SK-N-MC (cell line): ENCODE results near the gene ABHD16B.
"Not testable (repeated sequence)": the region's sequence is repeated elsewhere in the genome, so short reads cannot be mapped to it uniquely, and the experiment has no call there.

ENCODE experiments used
- EZH2 ChIP-seq: fragments of 200-600 bp; sonication (generic); IDR thresholded peaks from one replicate; pipeline ENCODE4 v1.6.1; 2017; ENCODE audit warnings: antibody characterized with exemption
- POLR2AphosphoS5 ChIP-seq: IDR thresholded peaks from 2 replicates; pipeline ENCODE4 v1.6.1; 2012; ENCODE audit warnings: mild to moderate bottlenecking, low read depth, low read length, borderline replicate concordance

- not testable (repeated sequence) for TF ChIP-seq EZH2, POLR2AphosphoS5
Measured at GRCh38 chr20:63853733-63854068, 7.6 kb upstream of the ABHD16B start.
